ENCODE results near the gene DENND1B.

Gene DENND1B

DNA sequence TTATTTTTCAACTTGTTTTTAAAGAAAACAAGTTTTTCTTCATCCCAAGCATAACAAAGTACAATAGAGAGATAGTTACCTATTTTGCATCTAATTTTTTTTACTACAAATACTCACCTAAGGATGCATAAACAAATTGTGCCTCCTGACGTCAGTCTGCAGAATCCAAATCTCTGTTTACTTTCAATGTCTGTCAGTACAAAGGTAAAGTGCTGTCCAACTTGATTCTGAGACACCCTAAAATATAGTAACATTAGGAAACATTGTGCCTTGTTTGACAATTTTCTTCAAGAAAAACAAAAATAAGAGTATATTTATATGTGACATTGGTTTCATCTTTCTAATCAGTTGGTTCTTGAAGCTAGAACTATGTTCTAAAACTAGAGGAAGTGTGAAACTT, 103.4 kb downstream of the DENND1B start:
- no peak for DNase-seq (ENCODE audit: low read depth)
- H3K4me3 ChIP-seq (ENCODE audit: low read length) = no peak overlapping the region
- TF ChIP-seq, protein P1, sequence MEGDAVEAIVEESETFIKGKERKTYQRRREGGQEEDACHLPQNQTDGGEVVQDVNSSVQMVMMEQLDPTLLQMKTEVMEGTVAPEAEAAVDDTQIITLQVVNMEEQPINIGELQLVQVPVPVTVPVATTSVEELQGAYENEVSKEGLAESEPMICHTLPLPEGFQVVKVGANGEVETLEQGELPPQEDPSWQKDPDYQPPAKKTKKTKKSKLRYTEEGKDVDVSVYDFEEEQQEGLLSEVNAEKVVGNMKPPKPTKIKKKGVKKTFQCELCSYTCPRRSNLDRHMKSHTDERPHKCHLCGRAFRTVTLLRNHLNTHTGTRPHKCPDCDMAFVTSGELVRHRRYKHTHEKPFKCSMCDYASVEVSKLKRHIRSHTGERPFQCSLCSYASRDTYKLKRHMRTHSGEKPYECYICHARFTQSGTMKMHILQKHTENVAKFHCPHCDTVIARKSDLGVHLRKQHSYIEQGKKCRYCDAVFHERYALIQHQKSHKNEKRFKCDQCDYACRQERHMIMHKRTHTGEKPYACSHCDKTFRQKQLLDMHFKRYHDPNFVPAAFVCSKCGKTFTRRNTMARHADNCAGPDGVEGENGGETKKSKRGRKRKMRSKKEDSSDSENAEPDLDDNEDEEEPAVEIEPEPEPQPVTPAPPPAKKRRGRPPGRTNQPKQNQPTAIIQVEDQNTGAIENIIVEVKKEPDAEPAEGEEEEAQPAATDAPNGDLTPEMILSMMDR (IDR thresholded peaks at IDR 0.05; ENCODE audit: insufficient read depth, low read depth, low read length, missing control alignments) = no peak

DNA sequence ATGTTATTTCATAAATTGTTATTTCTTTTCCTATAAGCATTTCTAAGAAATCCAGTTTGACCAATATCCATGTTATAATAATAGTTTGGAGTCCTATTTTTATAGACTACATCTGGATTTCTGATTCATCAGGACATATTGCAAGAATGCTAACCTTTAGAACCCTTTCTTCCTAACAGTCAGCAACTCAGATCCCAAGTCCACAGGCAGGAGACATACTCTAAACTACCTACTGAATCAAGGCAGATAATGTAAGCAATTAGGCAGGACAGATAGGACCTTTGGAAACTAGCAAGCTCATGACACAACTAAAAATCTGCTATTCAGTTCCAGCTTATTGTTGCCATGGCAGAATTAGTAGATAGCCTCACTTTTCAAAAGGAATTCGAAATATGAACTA, 104.1 kb downstream of the DENND1B start:
- TF ChIP-seq, protein P1 (IDR thresholded peaks at IDR 0.05; ENCODE audit: insufficient read depth, low read depth, low read length, missing control alignments) = no peak
- DNase-seq (ENCODE audit: low read depth) = no peak

DNA sequence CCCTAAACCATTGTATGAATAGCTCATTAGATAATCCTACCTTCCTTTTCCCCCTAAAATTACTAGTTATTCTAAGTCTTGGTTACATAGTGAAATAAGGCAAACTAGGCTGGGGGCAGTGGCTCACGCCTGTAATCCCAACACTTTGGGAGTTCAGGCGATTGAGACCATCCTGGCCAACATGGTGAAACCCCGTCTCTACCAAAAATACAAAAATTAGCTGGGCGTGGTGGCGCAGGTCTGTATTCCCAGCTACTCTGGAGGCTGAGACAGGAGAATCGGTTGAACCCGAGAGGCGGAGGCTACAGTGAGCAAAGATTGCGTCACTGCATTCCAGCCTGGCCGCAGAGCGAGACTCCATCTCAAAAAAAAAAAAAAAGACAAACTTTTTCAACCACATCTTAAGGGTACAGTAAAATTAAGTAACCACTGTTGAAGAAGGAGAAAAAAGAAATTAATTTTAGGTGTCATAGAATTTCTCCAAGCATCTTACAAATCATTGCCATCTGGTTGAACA, 108.5 kb downstream of the DENND1B start:
- H3K4me3 ChIP-seq (ENCODE audit: low read length) = no peak overlapping the region
- TF ChIP-seq, protein P1 (IDR thresholded peaks at IDR 0.05; ENCODE audit: insufficient read depth, low read depth, low read length, missing control alignments) = no peak
- DNase-seq (ENCODE audit: low read depth) = no peak

More for the DNA sequence above, 104.1 kb downstream of the DENND1B start:
- H3K4me3 ChIP-seq (ENCODE audit: low read length) = no peak overlapping the region

DNA sequence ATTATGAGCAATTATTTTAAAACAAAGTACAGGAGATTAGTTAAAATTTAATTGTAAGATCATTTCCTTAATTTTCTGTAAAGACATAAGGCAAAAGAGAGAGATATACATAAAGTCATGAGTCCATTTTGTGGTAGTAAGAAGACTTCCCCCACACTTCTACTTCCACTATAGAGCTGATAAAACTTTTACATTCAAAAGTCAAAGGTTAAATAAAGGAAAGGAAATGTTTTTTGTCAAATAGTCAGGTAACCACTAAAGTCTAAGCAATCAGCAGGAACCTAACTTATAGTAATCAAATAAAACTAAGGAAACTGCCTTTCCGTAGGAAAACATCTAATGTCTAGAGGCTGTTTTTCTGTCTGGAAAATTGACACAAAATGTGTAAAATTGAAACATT, 110.9 kb downstream of the DENND1B start:
- TF ChIP-seq, protein P1 (IDR thresholded peaks at IDR 0.05; ENCODE audit: insufficient read depth, low read depth, low read length, missing control alignments) = no peak

DNA sequence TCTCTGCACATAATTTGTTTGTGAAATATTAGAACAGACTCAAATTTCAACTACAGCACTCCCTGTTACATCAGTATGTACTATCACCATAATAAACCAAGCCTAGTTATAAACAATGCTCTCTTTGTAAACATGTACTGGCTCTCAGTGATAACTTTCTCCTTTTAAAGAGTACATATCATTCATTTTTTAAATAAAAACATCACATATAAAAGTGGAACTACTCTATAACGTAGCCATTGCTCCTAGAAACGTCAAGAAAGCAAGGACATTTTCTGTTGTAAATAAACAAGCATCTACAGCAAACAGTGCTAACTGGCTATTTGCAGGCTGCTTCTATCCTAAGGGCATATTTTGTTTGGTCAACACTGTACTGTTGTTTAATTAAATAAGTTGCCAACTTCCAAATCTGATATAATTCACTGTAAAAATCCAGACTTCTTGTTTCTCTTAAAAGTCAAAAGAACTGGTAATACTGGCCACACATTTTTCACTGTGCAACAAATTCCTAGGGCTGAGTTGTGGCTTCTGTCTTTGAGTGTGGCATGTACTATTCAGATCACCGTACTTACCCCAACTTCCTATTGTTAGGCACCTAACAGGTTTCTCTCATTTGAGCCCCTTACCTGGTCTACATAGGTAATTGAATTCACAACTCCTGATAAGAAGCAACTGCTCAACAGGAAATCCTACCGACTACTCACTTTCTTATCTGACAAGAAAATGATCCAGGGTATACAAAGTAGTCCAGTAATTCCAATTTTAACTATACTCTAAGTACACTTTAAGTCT, 111.9 kb downstream of the DENND1B start:
- TF ChIP-seq, protein P1 (IDR thresholded peaks at IDR 0.05; ENCODE audit: insufficient read depth, low read depth, low read length, missing control alignments) = no peak

More for the DNA sequence above, 110.9 kb downstream of the DENND1B start:
- DNase-seq (ENCODE audit: low read depth) = no peak
- H3K4me3 ChIP-seq (ENCODE audit: low read length) = no peak overlapping the region

DNA sequence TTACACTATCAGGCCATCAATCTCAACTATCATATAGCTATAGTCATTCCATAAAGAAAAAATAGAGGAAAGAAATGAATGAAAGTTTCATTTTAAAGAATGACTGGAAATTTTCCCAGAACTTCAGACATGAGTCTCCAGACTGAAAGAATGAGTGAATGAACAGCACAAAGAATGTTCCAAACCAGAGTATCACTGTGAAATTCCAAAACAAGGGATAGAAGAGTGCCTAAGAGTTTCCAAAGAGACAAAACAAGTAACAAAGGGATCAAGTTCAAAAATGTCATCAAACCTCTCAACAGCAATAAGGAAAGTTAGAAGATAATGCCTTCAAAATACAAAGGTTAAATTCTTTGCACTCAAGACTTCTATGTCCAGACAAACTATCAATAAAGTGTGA, 114.9 kb downstream of the DENND1B start:
- TF ChIP-seq, protein P1 (IDR thresholded peaks at IDR 0.05; ENCODE audit: insufficient read depth, low read depth, low read length, missing control alignments) = no peak
- no peak for DNase-seq (ENCODE audit: low read depth)
- no peak overlapping the region for H3K4me3 ChIP-seq (ENCODE audit: low read length)

More for the DNA sequence above, 111.9 kb downstream of the DENND1B start:
- DNase-seq (ENCODE audit: low read depth) = no peak
- H3K4me3 ChIP-seq (ENCODE audit: low read length) = no peak overlapping the region
